ENCODE results near the gene B4GALT4.

Gene B4GALT4

GRCh38 chr3:119194237-119195150 lies 46.2 kb downstream of the B4GALT4 start:
- TF ChIP-seq, protein P1, sequence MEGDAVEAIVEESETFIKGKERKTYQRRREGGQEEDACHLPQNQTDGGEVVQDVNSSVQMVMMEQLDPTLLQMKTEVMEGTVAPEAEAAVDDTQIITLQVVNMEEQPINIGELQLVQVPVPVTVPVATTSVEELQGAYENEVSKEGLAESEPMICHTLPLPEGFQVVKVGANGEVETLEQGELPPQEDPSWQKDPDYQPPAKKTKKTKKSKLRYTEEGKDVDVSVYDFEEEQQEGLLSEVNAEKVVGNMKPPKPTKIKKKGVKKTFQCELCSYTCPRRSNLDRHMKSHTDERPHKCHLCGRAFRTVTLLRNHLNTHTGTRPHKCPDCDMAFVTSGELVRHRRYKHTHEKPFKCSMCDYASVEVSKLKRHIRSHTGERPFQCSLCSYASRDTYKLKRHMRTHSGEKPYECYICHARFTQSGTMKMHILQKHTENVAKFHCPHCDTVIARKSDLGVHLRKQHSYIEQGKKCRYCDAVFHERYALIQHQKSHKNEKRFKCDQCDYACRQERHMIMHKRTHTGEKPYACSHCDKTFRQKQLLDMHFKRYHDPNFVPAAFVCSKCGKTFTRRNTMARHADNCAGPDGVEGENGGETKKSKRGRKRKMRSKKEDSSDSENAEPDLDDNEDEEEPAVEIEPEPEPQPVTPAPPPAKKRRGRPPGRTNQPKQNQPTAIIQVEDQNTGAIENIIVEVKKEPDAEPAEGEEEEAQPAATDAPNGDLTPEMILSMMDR (IDR thresholded peaks at IDR 0.05; ENCODE audit: low read depth, low read length, missing control alignments), result no peak
- no peak for DNase-seq (ENCODE audit: low read depth)
- in situ Hi-C loops (cut with HindIII; ENCODE audit: low sequenced_read_pairs), result no loop called here
- no peak overlapping the region for H3K4me3 ChIP-seq (ENCODE audit: low read depth, low read length)

GRCh38 chr3:119191800-119192199 lies 48.9 kb downstream of the B4GALT4 start:
- in situ Hi-C loops (cut with HindIII; ENCODE audit: low sequenced_read_pairs), result no loop called here
- DNase-seq (ENCODE audit: low read depth), result no peak
- TF ChIP-seq, protein P1 (IDR thresholded peaks at IDR 0.05; ENCODE audit: low read depth, low read length, missing control alignments), result no peak
- H3K4me3 ChIP-seq (ENCODE audit: low read depth, low read length), result no peak overlapping the region

DNA sequence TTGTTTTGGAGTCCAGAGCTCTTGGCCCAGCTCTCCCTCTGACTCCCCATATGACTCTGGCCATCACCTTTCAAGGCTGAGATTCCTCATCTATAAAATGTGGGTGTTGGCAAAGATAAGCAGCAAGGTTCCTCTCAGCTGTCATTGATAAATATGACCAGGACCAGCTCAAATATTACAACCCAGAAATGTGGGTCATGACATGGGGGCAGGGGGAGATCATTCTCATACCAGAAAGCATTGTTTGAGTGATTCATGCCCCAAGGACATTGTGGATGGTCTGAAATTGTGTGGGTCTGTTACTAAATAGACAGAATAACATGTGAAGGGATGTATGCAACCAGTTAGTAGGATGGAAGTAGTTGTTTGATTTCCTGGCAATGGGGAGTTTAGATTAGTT lies 53.4 kb downstream of the B4GALT4 start:
- in situ Hi-C loops (cut with HindIII; ENCODE audit: low sequenced_read_pairs), result no loop called here
- TF ChIP-seq, protein P1 (IDR thresholded peaks at IDR 0.05; ENCODE audit: low read depth, low read length, missing control alignments), result no peak
- no peak overlapping the region for H3K4me3 ChIP-seq (ENCODE audit: low read depth, low read length)
- no peak for DNase-seq (ENCODE audit: low read depth)

DNA sequence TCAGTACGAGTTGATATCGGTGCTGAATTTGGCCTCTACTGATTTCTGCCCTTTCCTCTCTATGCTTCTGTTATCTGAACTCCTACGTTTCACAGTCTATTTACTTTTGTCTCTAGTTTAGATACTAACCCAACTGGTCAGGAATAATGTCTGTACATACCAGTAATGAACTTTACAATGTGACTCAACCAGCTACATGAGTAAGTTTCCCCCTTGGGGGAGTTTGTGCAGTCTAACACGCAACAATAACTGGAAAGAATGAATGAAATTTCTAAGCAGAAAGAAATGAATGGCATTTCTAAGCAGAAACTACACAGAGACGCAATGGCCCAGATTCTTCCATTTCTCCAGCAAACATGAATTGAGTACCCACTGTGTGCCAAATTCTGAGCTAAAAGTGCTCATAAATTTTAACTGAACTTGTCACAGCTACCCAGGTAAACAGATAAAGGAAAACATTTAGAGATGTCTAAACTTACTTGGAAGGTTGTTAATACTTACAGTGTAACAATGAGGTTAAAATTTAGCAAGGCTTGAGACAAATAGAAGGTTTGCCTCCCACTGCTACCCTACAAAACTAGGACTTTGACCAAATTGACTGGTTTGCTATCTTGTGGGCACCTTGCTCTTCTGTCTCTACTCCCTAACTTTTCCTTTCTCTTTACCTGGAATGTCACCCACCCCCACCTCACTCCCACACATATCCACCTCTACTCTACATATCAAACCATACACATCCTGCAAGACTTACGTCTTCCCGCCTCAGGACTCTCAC lies 55.7 kb downstream of the B4GALT4 start:
- TF ChIP-seq, protein P1 (IDR thresholded peaks at IDR 0.05; ENCODE audit: low read depth, low read length, missing control alignments), result no peak
- DNase-seq (ENCODE audit: low read depth), result no peak
- in situ Hi-C loops (cut with HindIII; ENCODE audit: low sequenced_read_pairs), result no loop called here

GRCh38 chr3:119184111-119184510 lies 56.6 kb downstream of the B4GALT4 start:
- H3K4me3 ChIP-seq (ENCODE audit: low read depth, low read length), result no peak overlapping the region
- in situ Hi-C loops (cut with HindIII; ENCODE audit: low sequenced_read_pairs), result no loop called here
- TF ChIP-seq, protein P1 (IDR thresholded peaks at IDR 0.05; ENCODE audit: low read depth, low read length, missing control alignments), result no peak
- no peak for DNase-seq (ENCODE audit: low read depth)

More for the DNA sequence above, 55.7 kb downstream of the B4GALT4 start:
- no peak overlapping the region for H3K4me3 ChIP-seq (ENCODE audit: low read depth, low read length)

GRCh38 chr3:119181765-119182164 lies 58.9 kb downstream of the B4GALT4 start:
- no peak for DNase-seq (ENCODE audit: low read depth)
- no peak overlapping the region for H3K4me3 ChIP-seq (ENCODE audit: low read depth, low read length)
- TF ChIP-seq, protein P1 (IDR thresholded peaks at IDR 0.05; ENCODE audit: low read depth, low read length, missing control alignments), result no peak
- in situ Hi-C loops (cut with HindIII; ENCODE audit: low sequenced_read_pairs), result no loop called here

All from astrocyte of the cerebellum (primary cell).